Astrocyte (in vitro differentiated cells and primary cell): Measurements from ENCODE around the gene FOS. TPM values are rescaled to one million over a fixed set of nuclear protein-coding genes. Genes with fewer than 3 reads are reported as not detected.
A peak's percentile ranks its signal among the peaks of the same experiment; 100 is the strongest.

Experiments used
- DNase-seq: peaks from one replicate; pipeline ENCODE4 v3.0.0-alpha.2; 2010; ENCODE audit warnings: low read depth
- FAIRE-seq: peaks from 2 replicates; lab custom pipeline; 2011; peaks lifted over from hg19 to GRCh38; lab: Jason Lieb, UNC
- H2AFZ ChIP-seq: 2 replicates; pipeline ENCODE4 v1.6.0; 2012; ENCODE audit warnings: low read depth, low read length, inconsistent platforms
- H3K27ac ChIP-seq: 2 replicates; pipeline ENCODE4 v1.5.1; 2011; ENCODE audit warnings: low read depth, low read length, inconsistent platforms
- H3K27me3 ChIP-seq: 2 replicates; pipeline ENCODE4 v1.6.0; 2011; ENCODE audit warnings: low read length, inconsistent platforms; ENCODE audit not compliant: insufficient read depth
- H3K36me3 ChIP-seq: 2 replicates; pipeline ENCODE4 v1.5.1; 2011; ENCODE audit warnings: low read length, inconsistent platforms; ENCODE audit not compliant: insufficient read depth
- H3K4me1 ChIP-seq: 2 replicates; pipeline ENCODE4 v1.5.1; 2011; ENCODE audit warnings: low read length, inconsistent platforms; ENCODE audit not compliant: insufficient read depth
- H3K4me2 ChIP-seq: 2 replicates; pipeline ENCODE4 v1.6.0; 2012; ENCODE audit warnings: low read length, inconsistent platforms
- H3K4me3 ChIP-seq: 2 replicates; pipeline ENCODE4 v1.5.1; 2011; ENCODE audit warnings: low read depth, mild to moderate bottlenecking, low read length, inconsistent platforms; ENCODE audit not compliant: insufficient read depth
- H3K79me2 ChIP-seq: 2 replicates; pipeline ENCODE4 v1.6.0; 2012; ENCODE audit warnings: mild to moderate bottlenecking, low read length, inconsistent platforms; ENCODE audit not compliant: insufficient read depth
- H3K9ac ChIP-seq: 2 replicates; pipeline ENCODE4 v1.6.0; 2012; ENCODE audit warnings: mild to moderate bottlenecking, low read length, inconsistent platforms
- H3K9me3 ChIP-seq: 2 replicates; pipeline ENCODE4 v1.5.1; 2012; ENCODE audit warnings: low read depth, mild to moderate bottlenecking, low read length, inconsistent platforms; ENCODE audit not compliant: insufficient read depth
- H4K20me1 ChIP-seq: 2 replicates; pipeline ENCODE4 v1.6.0; 2012; ENCODE audit warnings: low read length, inconsistent platforms; ENCODE audit not compliant: insufficient read depth
- H3K27ac Mint-ChIP-seq: one replicate; pipeline ENCODE4 v1.8.0; 2021; ENCODE audit warnings: mild to moderate bottlenecking, mixed read lengths; ENCODE audit not compliant: unreplicated experiment
- H3K27me3 Mint-ChIP-seq: one replicate; pipeline ENCODE4 v1.8.0; 2021; ENCODE audit warnings: low read depth, mixed read lengths; ENCODE audit not compliant: unreplicated experiment
- H3K36me3 Mint-ChIP-seq: one replicate; pipeline ENCODE4 v1.8.0; 2021; ENCODE audit warnings: low read depth, mixed read lengths; ENCODE audit not compliant: unreplicated experiment
- H3K4me1 Mint-ChIP-seq: one replicate; pipeline ENCODE4 v1.8.0; 2021; ENCODE audit warnings: low read depth, mixed read lengths; ENCODE audit not compliant: unreplicated experiment
- H3K4me3 Mint-ChIP-seq: one replicate; pipeline ENCODE4 v1.8.0; 2021; ENCODE audit warnings: mild to moderate bottlenecking, moderate library complexity, mixed read lengths; ENCODE audit not compliant: unreplicated experiment
- H3K9me3 Mint-ChIP-seq: one replicate; pipeline ENCODE4 v1.8.0; 2021; ENCODE audit warnings: mild to moderate bottlenecking, mixed read lengths; ENCODE audit not compliant: unreplicated experiment
- CTCF ChIP-seq: IDR thresholded peaks from 2 replicates; pipeline ENCODE4 v1.5.1; 2011; ENCODE audit warnings: low read depth, mild to moderate bottlenecking, inconsistent platforms, low read length, moderate library complexity; ENCODE audit not compliant: insufficient read depth
- EZH2 ChIP-seq: IDR thresholded peaks from 2 replicates; pipeline ENCODE4 v1.6.1; 2012; ENCODE audit warnings: mild to moderate bottlenecking, low read length, inconsistent platforms; ENCODE audit not compliant: insufficient read depth
- total RNA-seq: library from RNA; stranded (reverse); gene quantifications from 2 replicates; pipeline ENCODE4 v1.2.1, GENCODE V29; 2021

Gene FOS
- total RNA-seq, 1 donor from 2014 or later, result 57.7 TPM

GRCh38 chr14:75258079-75258802, 20.4 kb upstream of the FOS start:
- Histone ChIP-seq H3K9me3 (no peaks in the 10 kb centered on the region), H4K20me1 (no peaks in the 10 kb centered on the region), H3K4me2 (peak overlapping the region; percentile 90), H2AFZ (peak overlapping the region; percentile 77), H3K36me3 (no peaks in the 10 kb centered on the region), H3K4me3 (peak overlapping the region; percentile 64), H3K79me2 (no peaks in the 10 kb centered on the region), H3K4me1 (peaks cover 19% of the 10 kb centered on the region), H3K9ac (peak overlapping the region; percentile 94), H3K27me3 (no peaks in the 10 kb centered on the region), H3K27ac (peak overlapping the region; percentile 98)
- H3K36me3 Mint-ChIP-seq, result no peaks in the 10 kb centered on the region
- no peak for TF ChIP-seq EZH2
- no peak for TF ChIP-seq CTCF
- no peak for DNase-seq
- peak overlapping the region; percentile 100 for H3K27ac Mint-ChIP-seq
- no peaks in the 10 kb centered on the region for H3K27me3 Mint-ChIP-seq
- no peaks in the 10 kb centered on the region for H3K9me3 Mint-ChIP-seq
- FAIRE-seq, result no peak
- H3K4me1 Mint-ChIP-seq, result peaks cover 17% of the 10 kb centered on the region
- peak overlapping the region; percentile 83 for H3K4me3 Mint-ChIP-seq

GRCh38 chr14:75258803-75259509, 19.7 kb upstream of the FOS start:
- no peaks in the 10 kb centered on the region for H3K79me2 ChIP-seq
- H3K9me3 ChIP-seq, result no peaks in the 10 kb centered on the region
- peak overlapping the region; percentile 83 for H3K4me3 Mint-ChIP-seq
- H3K27me3 Mint-ChIP-seq, result no peaks in the 10 kb centered on the region
- H3K27ac Mint-ChIP-seq, result peak overlapping the region; percentile 100
- no peaks in the 10 kb centered on the region for H4K20me1 ChIP-seq
- H3K4me3 ChIP-seq, result peak overlapping the region; percentile 64
- H3K4me2 ChIP-seq, result peak overlapping the region; percentile 90
- H3K36me3 ChIP-seq, result no peaks in the 10 kb centered on the region
- no peaks in the 10 kb centered on the region for H3K27me3 ChIP-seq
- peak overlapping the region; percentile 98 for H3K27ac ChIP-seq
- peaks cover 19% of the 10 kb centered on the region for H3K4me1 ChIP-seq
- peaks cover 17% of the 10 kb centered on the region for H3K4me1 Mint-ChIP-seq
- peak; percentile 99 for DNase-seq
- H3K36me3 Mint-ChIP-seq, result no peaks in the 10 kb centered on the region
- H3K9me3 Mint-ChIP-seq, result no peaks in the 10 kb centered on the region
- TF ChIP-seq CTCF, result no peak
- no peak for TF ChIP-seq EZH2
- H2AFZ ChIP-seq, result peak overlapping the region; percentile 77
- peak; percentile 82 for FAIRE-seq
- H3K9ac ChIP-seq, result peak overlapping the region; percentile 94

GRCh38 chr14:75259510-75259855, 19.1 kb upstream of the FOS start:
- no peaks in the 10 kb centered on the region for H4K20me1 ChIP-seq
- no peaks in the 10 kb centered on the region for H3K27me3 ChIP-seq
- peak overlapping the region; percentile 100 for H3K27ac Mint-ChIP-seq
- peaks cover 17% of the 10 kb centered on the region for H3K4me1 Mint-ChIP-seq
- peak overlapping the region; percentile 90 for H3K4me2 ChIP-seq
- peak overlapping the region; percentile 64 for H3K4me3 ChIP-seq
- H3K9ac ChIP-seq, result peak overlapping the region; percentile 94
- TF ChIP-seq EZH2 (no peak), CTCF (peak; percentile 15)
- no peaks in the 10 kb centered on the region for H3K36me3 ChIP-seq
- no peak for FAIRE-seq
- DNase-seq, result peak; percentile 62
- H3K9me3 ChIP-seq, result no peaks in the 10 kb centered on the region
- no peaks in the 10 kb centered on the region for H3K36me3 Mint-ChIP-seq
- H3K4me1 ChIP-seq, result peaks cover 19% of the 10 kb centered on the region
- H2AFZ ChIP-seq, result peak overlapping the region; percentile 70
- H3K9me3 Mint-ChIP-seq, result no peaks in the 10 kb centered on the region
- peak overlapping the region; percentile 81 for H3K4me3 Mint-ChIP-seq
- H3K79me2 ChIP-seq, result no peaks in the 10 kb centered on the region
- peak overlapping the region; percentile 98 for H3K27ac ChIP-seq
- H3K27me3 Mint-ChIP-seq, result no peaks in the 10 kb centered on the region
